NCI-H187 (cell line): ENCODE measurements around the gene PVALB.
"Not testable (repeated sequence)": the region's sequence is repeated elsewhere in the genome, so short reads cannot be mapped to it uniquely, and the experiment has no call there.

Experiments used
- DNase-seq, 2 experiments: peaks; one replicate each; lab custom pipeline; 2025; lab: John Stamatoyannopoulos, UW

The PVALB gene

DNA sequence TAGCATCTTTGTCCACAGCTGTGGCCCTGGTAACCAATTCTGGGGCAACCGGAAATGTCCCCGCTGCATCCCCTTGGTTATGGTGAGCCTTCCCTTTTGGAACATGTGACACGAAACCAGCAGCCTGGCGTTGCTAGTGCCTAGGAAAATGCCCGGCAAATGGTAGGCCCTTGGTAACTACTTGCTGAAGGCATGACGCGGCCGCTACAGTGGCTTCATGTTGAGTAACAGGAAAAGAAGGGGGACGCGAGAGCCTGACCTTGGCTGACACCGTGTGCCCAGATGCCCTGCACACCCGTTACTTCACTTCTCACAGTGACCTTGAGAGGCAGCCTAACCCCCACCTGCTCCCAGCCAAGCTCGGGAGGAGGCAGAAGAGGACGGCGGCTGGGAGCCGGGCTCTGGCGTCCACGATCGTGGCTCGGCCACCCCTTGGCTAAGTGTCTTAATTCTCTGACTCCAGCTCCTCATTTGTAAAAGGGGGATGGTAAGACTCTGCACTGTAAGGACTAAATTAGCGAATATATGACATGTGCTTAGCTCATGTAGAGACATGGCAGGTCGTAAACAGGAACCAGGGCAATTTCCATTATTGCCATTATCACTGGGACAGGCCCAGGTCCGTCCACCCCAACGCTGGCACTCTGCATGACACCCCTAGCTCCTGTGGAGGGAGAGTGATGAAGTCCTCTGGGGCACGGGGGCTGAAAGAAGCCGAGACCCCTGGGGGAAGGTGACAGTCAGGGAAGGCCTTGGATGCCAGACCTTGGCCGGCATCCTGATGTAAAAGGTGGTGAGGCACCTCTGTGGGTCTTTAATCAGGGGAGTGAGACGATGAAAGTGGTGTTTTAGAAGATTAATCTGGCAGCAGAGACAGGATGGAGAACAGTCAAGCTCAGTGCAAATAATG, 59.8 kb downstream of the PVALB start:
- no peak for DNase-seq

DNA sequence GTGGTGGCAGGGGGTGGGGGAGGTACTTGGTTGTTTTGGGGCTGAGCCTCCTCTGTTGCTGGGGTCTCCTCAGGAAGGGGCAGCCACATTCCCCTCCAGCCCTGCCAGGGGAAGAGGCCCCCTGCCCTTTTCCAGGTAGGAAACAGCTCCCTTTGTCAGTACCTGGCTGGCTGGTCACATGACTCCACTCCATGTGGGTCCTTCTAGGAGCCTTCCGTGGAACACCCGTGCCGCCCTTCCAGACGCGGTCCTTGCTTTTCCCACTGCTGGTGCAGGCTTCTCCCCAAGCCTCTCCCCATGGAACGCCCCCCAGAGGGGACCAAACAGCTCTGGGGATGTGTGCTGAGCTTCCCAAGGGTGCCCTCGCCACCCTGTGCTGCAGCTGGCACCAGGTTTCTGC, 60.8 kb downstream of the PVALB start:
- DNase-seq = no peak

DNA sequence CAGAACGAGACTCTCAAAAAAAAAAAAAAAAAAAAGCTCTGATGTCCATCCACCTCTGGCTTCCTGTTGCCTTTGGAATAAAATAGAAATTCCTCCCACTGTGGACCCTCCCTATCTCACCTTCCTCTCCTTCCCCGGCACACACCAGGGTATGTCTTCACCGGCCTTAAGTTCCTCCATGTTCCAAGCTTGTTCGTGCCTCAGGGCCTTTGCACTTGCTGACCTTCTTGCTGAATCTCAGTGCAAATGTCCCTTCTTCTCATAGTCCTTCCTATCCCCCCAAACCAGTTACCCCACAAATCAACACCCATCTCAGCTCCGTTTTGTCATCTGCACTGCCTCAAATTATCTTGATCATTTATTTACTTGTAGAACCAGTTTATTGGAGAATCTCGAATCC, 61.5 kb downstream of the PVALB start:
- DNase-seq = no peak

DNA sequence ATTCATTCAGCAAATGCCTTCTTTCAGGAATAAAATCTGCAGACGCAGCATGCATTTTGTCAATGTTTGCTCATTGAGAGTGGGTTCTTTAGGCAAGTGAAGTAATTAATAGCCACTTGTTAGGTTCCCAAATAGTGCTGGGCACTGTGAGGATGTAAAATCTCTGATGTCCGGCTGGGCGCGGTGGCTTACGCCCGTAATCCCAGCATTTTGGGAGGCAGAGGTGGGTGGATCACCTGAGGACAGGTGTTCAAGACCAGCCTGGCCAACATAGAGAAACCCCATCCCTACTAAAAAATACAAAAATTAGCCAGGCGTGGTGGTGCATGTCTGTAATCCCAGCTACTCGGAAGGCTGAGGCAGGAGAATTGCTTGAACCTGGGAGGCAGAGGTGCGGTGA, 62.0 kb downstream of the PVALB start:
- DNase-seq = not testable (repeated sequence)

DNA sequence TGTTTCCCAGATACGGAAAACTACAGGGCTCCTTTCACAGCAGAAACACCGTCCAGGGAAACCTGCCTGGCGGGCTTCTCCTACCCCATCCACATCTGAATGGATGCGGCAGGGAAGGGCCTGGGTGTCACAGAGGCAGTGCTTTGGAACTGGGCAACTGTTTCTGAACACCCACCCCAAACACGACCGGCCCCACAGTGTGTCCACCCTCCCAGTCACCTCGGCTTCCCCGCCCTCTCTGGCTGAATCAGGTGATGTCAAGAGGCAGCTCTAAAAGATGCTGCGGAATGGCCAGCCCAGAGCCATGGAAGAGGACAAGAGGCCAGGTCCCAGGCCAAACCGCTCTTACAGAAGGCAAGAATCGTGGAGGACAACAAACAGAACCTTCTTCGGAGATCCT, 62.9 kb downstream of the PVALB start:
- no peak for DNase-seq

DNA sequence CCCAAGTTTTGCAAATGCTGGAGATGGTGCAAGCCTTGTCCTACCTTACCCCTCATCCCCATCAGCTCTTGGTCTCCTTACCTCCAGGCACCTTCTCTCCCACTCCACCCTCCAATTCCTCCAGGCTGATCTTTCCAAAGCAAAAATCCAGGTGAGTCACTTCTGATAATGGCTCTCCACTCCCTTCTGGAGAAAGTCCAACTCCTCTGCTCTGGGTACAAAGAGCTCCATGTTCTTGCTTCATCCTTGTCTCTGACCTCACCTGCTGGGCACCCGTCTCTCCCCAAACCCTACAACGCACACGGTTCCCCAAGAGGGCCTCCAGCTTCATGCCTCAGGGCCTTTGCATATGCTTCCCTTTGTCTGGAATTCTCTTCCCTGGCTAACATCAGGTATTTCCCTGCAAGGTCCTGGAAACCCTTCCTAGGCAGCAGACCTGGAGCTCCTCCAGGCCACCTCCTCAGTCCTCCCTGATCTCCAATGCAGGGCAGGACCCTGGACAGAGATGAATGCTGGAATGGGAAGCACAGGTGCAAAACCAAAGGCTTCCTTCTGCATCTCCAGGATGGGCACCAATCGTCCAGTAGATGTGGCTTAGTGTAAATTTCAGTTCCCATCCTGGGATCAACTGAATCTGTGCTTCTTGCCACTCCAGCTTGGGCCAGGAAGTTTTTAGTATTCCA, 63.6 kb downstream of the PVALB start:
- DNase-seq = no peak
